Fibroblast of the aortic adventitia (primary cell): Measurements from ENCODE around the gene CYTH4. TPM values are rescaled to one million over a fixed set of nuclear protein-coding genes. Genes with fewer than 3 reads are reported as not detected.

Experiments
- DNase-seq: peaks from one replicate; pipeline ENCODE4 v3.0.0-alpha.2; 2010; ENCODE audit warnings: low read depth
- H3K4me3 ChIP-seq: 2 replicates; pipeline ENCODE4 v1.5.1; 2011; ENCODE audit warnings: low read depth, mild to moderate bottlenecking, control low read depth, low read length, moderate library complexity
- CTCF ChIP-seq: IDR thresholded peaks from 2 replicates; pipeline ENCODE4 v1.5.1; 2011; ENCODE audit warnings: mild to moderate bottlenecking, low read length, control low read depth, inconsistent platforms; ENCODE audit not compliant: insufficient read depth
- total RNA-seq: library from RNA; depleted of rRNA; stranded (reverse); fragments of >200 nt; gene quantifications from 2 replicates; pipeline ENCODE4 v1.2.3, GENCODE V29; 2012; ENCODE audit warnings: low replicate concordance

CYTH4 gene
- total RNA-seq, 1 donor, result 0.72 TPM

GRCh38 chr22:37239336-37240239 lies 42.7 kb upstream of the CYTH4 start:
- DNase-seq, result no peak
- TF ChIP-seq CTCF, result no peak
- no peak overlapping the region for H3K4me3 ChIP-seq

- DNase-seq, result no peak
- no peak overlapping the region for H3K4me3 ChIP-seq
- no peak for TF ChIP-seq CTCF
Measured at GRCh38 chr22:37240240-37240940, 41.9 kb upstream of the CYTH4 start.

- no peak overlapping the region for H3K4me3 ChIP-seq
- TF ChIP-seq CTCF, result no peak
- no peak for DNase-seq
Measured at GRCh38 chr22:37240941-37241320, 41.4 kb upstream of the CYTH4 start.

- TF ChIP-seq CTCF, result no peak
- DNase-seq, result no peak
- no peak overlapping the region for H3K4me3 ChIP-seq
Measured at GRCh38 chr22:37241351-37242142, 40.8 kb upstream of the CYTH4 start.

GRCh38 chr22:37242395-37242918 lies 39.9 kb upstream of the CYTH4 start:
- no peak for TF ChIP-seq CTCF
- DNase-seq, result no peak
- no peak overlapping the region for H3K4me3 ChIP-seq

- no peak for DNase-seq
- H3K4me3 ChIP-seq, result peak overlapping the region; percentile 66
- no peak for TF ChIP-seq CTCF
Measured at GRCh38 chr22:37243402-37244113, 38.8 kb upstream of the CYTH4 start.
